Suppressor macrophage (primary cell): Measurements from ENCODE around the gene CLTA.

Experiments
- DNase-seq, 4 experiments: peaks; one replicate each; pipeline ENCODE4 v3.0.0-alpha.2; 2020 to 2022

CLTA gene

DNA sequence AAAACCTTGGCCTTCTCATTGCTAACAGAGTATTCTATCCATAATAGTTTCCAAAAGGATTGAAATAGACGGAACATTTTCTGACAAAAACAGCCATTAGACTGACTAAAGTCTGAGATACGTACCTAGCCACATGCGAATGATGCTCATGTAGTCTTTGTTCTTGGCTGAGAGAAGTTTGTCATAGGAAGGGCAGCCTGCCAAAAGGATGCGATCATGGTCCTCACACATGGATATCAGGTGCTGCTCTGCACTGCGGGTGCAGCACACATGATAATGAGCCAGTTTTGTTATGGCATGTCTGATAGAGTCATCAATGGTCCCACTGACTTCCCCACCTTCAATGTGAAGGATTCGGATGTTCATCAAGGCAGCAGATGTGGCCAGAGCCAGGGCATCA, 55.2 kb downstream of the CLTA start:
- no peak for DNase-seq

DNA sequence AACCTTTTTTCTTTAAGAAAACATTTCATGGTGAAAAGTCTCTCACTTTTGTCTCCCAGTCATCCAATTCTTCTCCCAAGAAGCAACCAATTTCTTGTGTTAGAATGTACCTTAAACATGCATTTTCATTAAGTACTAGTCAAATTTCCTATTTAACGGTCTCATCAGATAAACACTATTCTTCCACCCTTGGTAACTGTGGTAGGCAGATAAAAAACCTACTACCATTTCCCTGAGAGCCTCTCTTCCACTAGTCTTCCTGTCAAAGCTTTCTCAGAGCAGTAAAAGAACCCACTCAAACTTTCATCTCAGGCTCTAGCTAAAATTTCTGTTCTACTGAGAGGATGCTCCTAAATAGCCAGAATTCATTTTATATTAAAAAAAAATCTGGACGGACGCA, 56.6 kb downstream of the CLTA start:
- no peak for DNase-seq

DNA sequence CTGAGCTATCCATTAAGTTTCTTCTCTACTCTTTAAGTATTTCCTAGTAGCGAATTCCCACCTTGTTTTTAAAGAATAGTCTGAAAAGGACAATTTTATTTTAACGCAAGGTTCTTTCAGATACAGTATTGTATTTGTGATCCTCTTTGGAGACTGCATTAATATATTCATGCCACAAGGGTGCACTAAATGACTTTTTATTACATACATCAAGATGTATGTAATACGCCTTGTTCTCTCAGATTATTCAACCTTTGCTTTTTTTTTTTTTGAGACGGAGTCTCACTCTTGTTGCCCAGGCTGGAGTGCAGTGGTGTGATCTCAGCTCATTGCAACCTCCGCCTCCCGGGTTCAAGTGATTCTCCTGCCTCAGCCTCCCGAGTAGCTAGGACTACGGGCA, 57.3 kb downstream of the CLTA start:
- DNase-seq = peak in 3 of 4 experiments; percentile 12 to 70 (median 63)

DNA sequence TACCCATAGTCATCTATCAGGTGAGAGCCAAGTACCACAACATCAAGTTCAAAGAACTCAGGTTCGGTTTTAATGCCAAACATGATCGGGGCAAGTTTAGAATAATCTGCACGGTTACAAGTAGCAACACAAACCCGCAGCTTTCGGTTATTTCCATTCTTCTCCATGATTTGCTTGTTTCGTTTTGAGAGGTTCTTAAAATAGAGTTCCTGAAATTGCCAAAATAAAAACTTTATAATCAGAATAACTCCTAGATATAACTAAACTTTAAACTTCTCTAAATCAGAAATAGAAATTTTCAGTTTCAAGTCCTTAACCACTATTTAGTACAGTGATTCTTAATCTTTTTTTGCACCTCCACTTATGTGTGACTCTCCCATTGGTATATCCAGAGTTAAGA, 58.5 kb downstream of the CLTA start:
- DNase-seq = peak in 2 of 4 experiments; percentile 8 to 26

DNA sequence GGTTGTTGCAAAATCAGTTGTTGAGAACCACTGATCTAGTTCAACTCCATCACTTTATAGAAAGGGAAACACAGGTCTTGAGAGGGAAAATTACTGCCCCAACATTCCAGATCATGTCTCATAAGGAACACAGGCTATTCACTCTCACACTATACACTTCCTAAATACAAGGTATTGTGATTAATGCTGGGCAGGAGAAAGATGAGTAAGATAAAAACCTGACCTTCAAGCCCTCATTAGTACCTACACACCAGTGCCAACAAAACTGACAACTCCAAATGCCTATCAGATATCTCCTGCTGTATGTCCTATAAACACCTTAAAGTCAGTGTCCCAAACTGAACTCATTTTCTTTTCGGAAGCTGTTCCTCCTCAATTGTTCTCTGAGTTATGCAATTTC, 59.4 kb downstream of the CLTA start:
- no peak for DNase-seq

DNA sequence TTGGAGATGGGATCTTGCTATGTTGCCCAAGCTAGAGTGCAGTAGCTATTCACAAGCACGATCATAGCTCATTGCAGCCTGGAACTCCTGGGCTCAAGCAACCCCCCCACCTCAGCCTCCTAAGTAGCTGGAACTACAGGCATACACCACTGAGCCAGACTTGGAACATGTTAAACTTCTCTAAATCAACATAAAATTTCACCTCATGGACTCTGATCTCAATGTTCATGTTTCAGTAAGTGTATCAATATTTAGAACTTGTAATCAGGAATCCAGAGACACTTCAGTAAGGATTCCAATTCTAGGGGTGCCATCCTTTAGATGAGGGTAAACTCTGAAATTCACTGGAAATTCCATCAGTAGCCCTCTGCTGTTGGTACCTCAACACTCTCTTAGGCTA, 60.7 kb downstream of the CLTA start:
- no peak for DNase-seq

DNA sequence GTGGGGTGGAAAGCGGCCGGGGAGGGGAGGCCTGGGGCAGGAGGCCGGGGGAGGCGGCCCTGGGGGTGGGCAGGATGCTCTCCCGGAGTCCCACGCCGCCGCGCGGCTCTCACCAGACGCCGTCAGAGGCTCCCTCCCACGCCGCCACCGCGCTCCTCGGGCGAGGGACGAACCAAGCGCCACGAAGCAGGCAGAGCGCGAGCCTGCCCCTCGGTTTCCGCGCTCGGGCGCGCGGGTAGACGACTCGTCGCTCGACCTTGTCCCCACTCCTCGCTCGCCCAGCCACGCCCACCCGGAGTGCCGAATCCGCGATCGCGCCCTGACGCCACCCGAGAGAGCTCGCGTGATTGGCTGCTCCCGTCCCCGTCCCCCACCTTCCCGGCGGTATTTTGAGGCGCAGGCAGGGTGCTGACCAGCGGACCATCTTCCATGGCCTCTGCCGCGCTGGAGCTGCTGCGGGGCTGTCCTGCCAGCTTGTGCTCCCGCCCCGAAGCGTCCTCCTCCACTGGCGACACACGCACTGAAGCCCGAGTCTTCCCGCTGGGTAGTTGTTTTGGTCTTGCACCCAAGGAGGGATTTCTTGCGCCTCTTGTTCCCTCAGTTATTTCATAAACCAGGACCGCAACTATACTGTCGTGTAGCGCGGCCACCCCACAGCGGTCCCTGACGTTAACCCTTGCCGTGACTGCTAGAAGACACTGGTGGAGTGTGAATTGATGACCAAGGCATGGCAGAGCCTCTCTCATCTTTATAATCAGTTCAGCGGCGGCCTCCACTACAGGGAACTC, 67.7 kb downstream of the CLTA start, which contains the start of gene GNE:
TSS of gene GNE (minus strand) at position 241 of the 788 bp plus-strand sequence. CDS start 9,093 bp downstream, outside the sequence.
- peak; percentile 98 to 99 (median 98) for DNase-seq

DNA sequence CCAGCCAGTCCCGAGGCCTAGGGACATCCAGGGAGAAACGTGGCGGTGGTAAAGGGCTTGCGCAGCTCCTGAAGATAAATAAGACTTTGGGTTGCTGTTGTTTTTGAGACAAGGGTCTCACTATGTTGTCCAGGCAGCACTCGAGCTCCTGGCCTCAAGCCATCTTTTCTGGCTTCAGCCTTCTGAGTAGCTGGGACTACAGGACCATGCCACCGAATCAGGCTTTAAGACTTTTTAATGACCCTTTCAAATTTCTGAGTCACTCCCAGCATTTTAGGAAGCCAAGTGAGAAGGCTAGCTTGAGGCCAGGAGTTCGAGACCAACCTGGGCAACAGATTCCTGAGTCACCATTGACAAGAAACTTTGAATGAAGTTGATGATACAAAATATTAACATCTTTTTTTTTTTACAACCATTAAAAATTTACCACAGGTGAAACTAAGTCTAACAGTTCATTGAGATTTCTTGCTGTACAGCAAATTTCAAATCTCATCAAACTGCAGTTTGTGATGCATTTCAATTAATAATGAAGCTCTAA, 68.3 kb downstream of the CLTA start:
- no peak for DNase-seq
